Right lobe of liver (tissue), 4 donors: ENCODE data around the gene RNF166.

Source experiments
- CTCF ChIP-seq, 4 donors: fragments of 200-600 bp in 3 of 4; fragments of 450-650 bp in 1 of 4; IDR thresholded peaks; one replicate each; pipeline versions ENCODE4 v1.5.1 to v1.8.0; 2016 to 2022; ENCODE audit warnings: antibody characterized with exemption in 4 of 4, mild to moderate bottlenecking in 2 of 4
- POLR2A ChIP-seq: fragments of 450-650 bp; IDR thresholded peaks from one replicate; pipeline ENCODE4 v1.6.1; 2017; ENCODE audit warnings: antibody characterized with exemption, mild to moderate bottlenecking
- donor health status: DM: no; HTN: no; CAD: no.
- donor health status: DM: no; HTN: no; CAD: no.
- donor health status: DM: no; HTN: yes; CAD: no.

- TF ChIP-seq CTCF (IDR thresholded peaks at IDR 0.05) (no peak), POLR2A (no peak)
Measured at GRCh38 chr16:88719267-88719932, 13.2 kb upstream of the RNF166 start.
